ENCODE results near the gene NAV2. TPM values are rescaled to one million over a fixed set of nuclear protein-coding genes. Genes with fewer than 3 reads are reported as not detected.

Gene NAV2
- total RNA-seq, 1 donor from 2014 or later, result 44.8 TPM

GRCh38 chr11:19734171-19734570, 21.5 kb downstream of the NAV2 start:
- no peak for TF ChIP-seq CTCF (IDR thresholded peaks at IDR 0.05)
- H3K27ac ChIP-seq, result no peak overlapping the region
- no peaks in the 10 kb centered on the region for H3K4me1 ChIP-seq

GRCh38 chr11:19735157-19735908, 22.7 kb downstream of the NAV2 start:
- ATAC-seq, result no peak
- Histone ChIP-seq H3K4me1 (peaks cover under 1% of the 10 kb centered on the region), H3K27me3 (no peaks in the 10 kb centered on the region), H3K36me3 (no peaks in the 10 kb centered on the region), H3K9me3 (no peaks in the 10 kb centered on the region), H3K27ac (no peak overlapping the region), H3K4me3 (no peak overlapping the region)
- no peak for TF ChIP-seq CTCF (IDR thresholded peaks at IDR 0.05)
- intact Hi-C loops (cut with DNase I), result no loop called here
- no peak for DNase-seq

More at GRCh38 chr11:19734171-19734570, 21.5 kb downstream of the NAV2 start:
- Histone ChIP-seq H3K36me3 (no peaks in the 10 kb centered on the region), H3K4me3 (no peak overlapping the region), H3K27me3 (no peaks in the 10 kb centered on the region), H3K9me3 (no peaks in the 10 kb centered on the region)
- intact Hi-C loops (cut with DNase I), result no loop called here
- ATAC-seq, result no peak
- DNase-seq, result no peak

GRCh38 chr11:19735909-19736498, 23.4 kb downstream of the NAV2 start:
- Histone ChIP-seq H3K4me1 (peaks cover 7% of the 10 kb centered on the region), H3K4me3 (no peak overlapping the region)
- intact Hi-C loops (cut with DNase I), result no loop called here

GRCh38 chr11:19736831-19737230, 24.2 kb downstream of the NAV2 start:
- no peak for DNase-seq
- no peak overlapping the region for H3K4me3 ChIP-seq
- intact Hi-C loops (cut with DNase I), result no loop called here
- H3K27me3 ChIP-seq, result no peaks in the 10 kb centered on the region
- no peak for ATAC-seq
- TF ChIP-seq CTCF (IDR thresholded peaks at IDR 0.05), result no peak
- H3K36me3 ChIP-seq, result no peaks in the 10 kb centered on the region
- no peaks in the 10 kb centered on the region for H3K9me3 ChIP-seq
- peaks cover 8% of the 10 kb centered on the region for H3K4me1 ChIP-seq
- H3K27ac ChIP-seq, result no peak overlapping the region

More at GRCh38 chr11:19735909-19736498, 23.4 kb downstream of the NAV2 start:
- ATAC-seq, result no peak
- H3K36me3 ChIP-seq, result no peaks in the 10 kb centered on the region
- no peaks in the 10 kb centered on the region for H3K27me3 ChIP-seq
- no peaks in the 10 kb centered on the region for H3K9me3 ChIP-seq
- no peak for DNase-seq
- TF ChIP-seq CTCF (IDR thresholded peaks at IDR 0.05), result no peak
- H3K27ac ChIP-seq, result no peak overlapping the region

GRCh38 chr11:19737575-19737974, 24.9 kb downstream of the NAV2 start:
- H3K27me3 ChIP-seq, result no peaks in the 10 kb centered on the region
- H3K4me3 ChIP-seq, result no peak overlapping the region
- ATAC-seq (no peak), DNase-seq (no peak)
- H3K36me3 ChIP-seq, result no peaks in the 10 kb centered on the region
- no peak overlapping the region for H3K27ac ChIP-seq
- peaks cover 8% of the 10 kb centered on the region for H3K4me1 ChIP-seq
- intact Hi-C loops (cut with DNase I), result no loop called here
- TF ChIP-seq CTCF (IDR thresholded peaks at IDR 0.05), result no peak
- no peaks in the 10 kb centered on the region for H3K9me3 ChIP-seq

All from upper lobe of right lung (tissue), 1 donor.